ENCODE measurements around the gene ZNRD2. TPM values are rescaled to one million over a fixed set of nuclear protein-coding genes. Genes with fewer than 3 reads are reported as not detected.

The ZNRD2 gene
- total and polyA plus RNA-seq, 2 of the 8 experiments (the other 6 are each of a cell fraction or from before 2014, with no cell fraction given) = 53.4 to 125 TPM

- FAIRE-seq (no peak), DNase-seq (ENCODE audit: low read depth in 1 of 2, low spot score in 2 of 2) (no peak)
- 70% methylated on average over 37 of the region's 43 CpGs; no CpG with 5 or more reads in 1 of the 2 experiments for WGBS, 2 experiments (ENCODE audit: extremely low coverage in 1 of 2, insufficient coverage in 1 of 2, insufficient read length in 1 of 2, insufficient replicate concordance in 2 of 2, low coverage in 1 of 2, low lambda C conversion rate in 2 of 2, missing lambda C conversion rate in 1 of 2)
- Histone ChIP-seq H3K27me3 (replicated peaks in 1 of 4; ENCODE audit: control insufficient read depth in 3 of 4, extremely low read depth in 1 of 4, insufficient read depth in 3 of 4, low read length in 3 of 4) (no peaks in the 10 kb centered on the region), H4K20me1 (replicated peaks in 1 of 2; ENCODE audit: control insufficient read depth in 1 of 2, insufficient read depth in 2 of 2, low read length in 2 of 2) (peaks cover 8 to 25% of the 10 kb centered on the region in 2 experiments), H3K79me2 (ENCODE audit: control insufficient read depth in 1 of 2, insufficient read depth in 2 of 2, low read length in 2 of 2) (peaks cover 11 to 27% of the 10 kb centered on the region in 2 experiments), H2BK20ac (ENCODE audit: low read length) (no peak overlapping the region), H4K8ac (ENCODE audit: extremely low read depth, insufficient read depth, low read length) (peak overlapping the region; percentile 45; the same call in 1 of the 2 replicates), H3K4me2 (ENCODE audit: insufficient read depth in 1 of 2, low read depth in 2 of 2, low read length in 2 of 2) (peak overlapping the region; percentile 69 to 87), H3K36me3 (ENCODE audit: control insufficient read depth in 2 of 4, insufficient read depth in 4 of 4, low read length in 3 of 4) (peaks cover 1 to 11% (median 7%) of the 10 kb centered on the region in 4 experiments; a peak in 3 of 8 replicates), H2AK5ac (ENCODE audit: low read depth, low read length) (no peak overlapping the region), H3K14ac (ENCODE audit: insufficient read length) (no peak overlapping the region), H3K56ac (replicated peaks; ENCODE audit: insufficient read length, low read depth, low read length) (peak overlapping the region; percentile 52), H3K4me3 (ENCODE audit: extremely low read depth in 1 of 4, insufficient read depth in 2 of 4, low read depth in 3 of 4, low read length in 4 of 4) (peak overlapping the region; percentile 63 to 88 (median 86)), H4K91ac (replicated peaks; ENCODE audit: insufficient read length, low read length) (peak overlapping the region; percentile 18), H2BK12ac (ENCODE audit: low read depth, low read length) (no peak overlapping the region), H3K18ac (ENCODE audit: extremely low read depth, low read length) (no peak overlapping the region; the same call in 1 of the 2 replicates), H4K5ac (ENCODE audit: insufficient read length, low read depth, low read length) (peak overlapping the region; percentile 16), H3K27ac (ENCODE audit: low read depth, low read length) (peak overlapping the region; percentile 43), H3K23me2 (ENCODE audit: low read depth, low read length) (peaks cover 16% of the 10 kb centered on the region), H3K4me1 (replicated peaks in 1 of 4; ENCODE audit: control insufficient read depth in 3 of 4, insufficient read depth in 4 of 4, low read length in 3 of 4) (peaks cover 0 to 21% (median 11%) of the 10 kb centered on the region in 4 experiments; a peak in 5 of 7 replicates), H2BK15ac (ENCODE audit: low read length) (no peak overlapping the region; the same call in 1 of the 2 replicates), H3K23ac (ENCODE audit: insufficient read length) (no peak overlapping the region), H2BK120ac (replicated peaks; ENCODE audit: low read depth, low read length) (no peak overlapping the region), H3K4ac (replicated peaks; ENCODE audit: insufficient read length, low read depth, low read length) (no peak overlapping the region), H3K9me3 (ENCODE audit: insufficient read depth in 2 of 2, low read depth in 1 of 2, low read length in 1 of 2) (no peaks in the 10 kb centered on the region), H2AFZ (ENCODE audit: low read length) (no peak overlapping the region), H3K9ac (replicated peaks in 1 of 4; ENCODE audit: extremely low read depth in 1 of 4, low read depth in 3 of 4, low read length in 3 of 4) (peak overlapping the region; percentile 43 to 70 (median 68); a peak in 6 of 7 replicates), H2BK5ac (ENCODE audit: low read depth, low read length) (peak overlapping the region; percentile 16; the same call in 1 of the 2 replicates), H3K79me1 (ENCODE audit: low read depth, low read length) (peaks cover 32% of the 10 kb centered on the region)
- POLR2A ChIA-PET (ENCODE audit: partially characterized antibody) = interaction anchor here (0.8 to 4.4 kb wide), 14 partner anchors 10 to 240 kb away, joined by 3 to 41 read pairs (median 4); partner anchors contain the start of genes FAM89B, KCNK7, NEAT1 and SIPA1
- CTCF ChIA-PET (ENCODE audit: partially characterized antibody) = interaction anchor here (0.6 to 3.8 kb wide), 10 partner anchors 9 to 200 kb away, joined by 3 to 30 read pairs (median 3); no protein-coding TSS in a partner anchor
- TF ChIP-seq ATF2 (IDR thresholded peaks at IDR 0.05; ENCODE audit: low read length) = no peak
- no peak for TF ChIP-seq RNF2 (IDR thresholded peaks at IDR 0.05; ENCODE audit: borderline replicate concordance, low read depth, low read length, missing control alignments, poor library complexity, severe bottlenecking)
- TF ChIP-seq SP2 (IDR thresholded peaks at IDR 0.05; ENCODE audit: low read length) = no peak
- no peak for TF ChIP-seq SP1 (IDR thresholded peaks at IDR 0.05; ENCODE audit: low read depth, low read length)
- no peak for TF ChIP-seq POLR2A (IDR thresholded peaks at IDR 0.05; ENCODE audit: control extremely low read depth in 1 of 2, low read depth in 2 of 2, low read length in 2 of 2)
- no peak for TF ChIP-seq CHD1 (IDR thresholded peaks at IDR 0.05; ENCODE audit: low read depth, low read length)
- TF ChIP-seq GTF2F1 (IDR thresholded peaks at IDR 0.05; ENCODE audit: borderline replicate concordance, low read depth, low read length) = no peak
- no peak for TF ChIP-seq RXRA (IDR thresholded peaks at IDR 0.05; ENCODE audit: insufficient read depth, low read depth, low read length)
Observed at GRCh38 chr11:65613091-65613928, 43.0 kb downstream of the ZNRD2 start.
